LNCAP (cell line): ENCODE data around the gene MEGF11.

ENCODE experiments used
- CTCF ChIP-seq: fragments of 450-650 bp; IDR thresholded peaks from 2 replicates; pipeline ENCODE4 v1.5.1; 2017; ENCODE audit warnings: mild to moderate bottlenecking

MEGF11 gene

GRCh38 chr15:66196602-66197001, 56.9 kb downstream of the MEGF11 start:
- no peak for TF ChIP-seq CTCF

DNA sequence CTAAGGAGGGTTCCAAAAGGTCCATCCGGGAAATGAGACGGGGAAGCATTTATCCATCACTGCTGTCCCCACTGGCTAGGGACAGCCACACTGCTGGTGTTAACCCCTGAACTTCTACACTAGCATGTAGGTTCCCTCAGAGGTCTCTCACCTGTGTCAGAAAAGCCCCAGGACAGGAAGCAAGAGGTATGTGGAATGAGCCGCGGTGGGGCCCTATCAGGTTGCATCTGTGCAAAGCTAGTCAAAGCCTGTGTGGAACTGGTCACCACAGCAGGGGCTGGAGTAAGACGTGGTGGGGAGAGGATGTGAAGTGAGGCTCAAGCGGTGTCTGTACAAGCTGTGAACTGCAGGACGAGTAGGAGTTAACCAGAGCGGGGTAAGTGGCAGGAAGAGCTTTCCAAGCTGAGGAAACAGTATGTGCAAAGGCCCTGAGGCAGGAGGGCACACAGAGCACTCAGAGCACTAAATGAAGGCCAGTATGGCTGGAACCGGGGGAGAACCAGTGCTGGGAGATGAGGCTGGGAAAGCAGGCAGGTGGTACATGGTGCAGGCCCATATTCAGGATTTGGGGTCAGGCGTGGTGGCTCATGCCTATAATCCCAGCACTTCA, 57.8 kb downstream of the MEGF11 start:
- no peak for TF ChIP-seq CTCF

DNA sequence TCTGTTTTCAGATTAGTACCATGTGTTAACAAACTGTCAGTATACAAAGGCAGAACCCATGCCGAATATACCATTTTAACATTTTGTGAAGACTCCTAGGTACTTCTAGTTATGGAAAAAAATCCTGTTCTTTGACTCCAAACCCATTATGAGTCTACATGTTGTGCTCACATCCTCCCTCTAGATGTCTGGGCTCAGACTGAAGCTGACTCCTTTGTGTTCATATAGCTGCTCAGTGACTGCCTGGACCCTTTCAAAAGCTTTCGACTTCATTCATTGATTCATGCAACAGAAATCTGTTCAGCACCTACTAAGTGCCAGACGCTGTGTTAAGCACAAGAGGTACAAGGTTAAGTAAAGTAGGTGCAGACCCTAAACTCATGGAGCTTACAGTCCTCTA, 60.5 kb downstream of the MEGF11 start:
- TF ChIP-seq CTCF, result no peak

GRCh38 chr15:66190746-66191145, 62.8 kb downstream of the MEGF11 start:
- TF ChIP-seq CTCF, result no peak

DNA sequence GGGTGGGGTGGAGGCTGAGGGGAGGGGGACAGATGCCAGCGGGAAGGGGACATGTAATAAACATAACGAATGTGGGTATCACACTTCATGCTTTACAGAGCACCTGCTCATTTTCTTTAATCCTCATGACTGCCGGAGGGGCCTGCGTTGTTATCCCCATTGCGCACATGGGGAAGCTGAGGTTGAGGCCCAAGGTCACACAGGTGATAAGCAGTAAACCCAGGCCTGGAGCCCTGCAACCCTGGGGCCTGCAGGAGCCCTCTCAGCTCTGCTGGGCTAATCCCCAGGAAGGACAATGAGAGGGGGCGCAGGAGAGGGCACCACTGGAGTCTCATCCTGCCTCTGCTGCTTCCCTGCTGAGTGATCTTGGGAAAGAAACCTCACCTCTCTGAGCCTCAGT, 64.3 kb downstream of the MEGF11 start:
- no peak for TF ChIP-seq CTCF

- no peak for TF ChIP-seq CTCF
Observed at GRCh38 chr15:66188464-66188863, 65.1 kb downstream of the MEGF11 start.

DNA sequence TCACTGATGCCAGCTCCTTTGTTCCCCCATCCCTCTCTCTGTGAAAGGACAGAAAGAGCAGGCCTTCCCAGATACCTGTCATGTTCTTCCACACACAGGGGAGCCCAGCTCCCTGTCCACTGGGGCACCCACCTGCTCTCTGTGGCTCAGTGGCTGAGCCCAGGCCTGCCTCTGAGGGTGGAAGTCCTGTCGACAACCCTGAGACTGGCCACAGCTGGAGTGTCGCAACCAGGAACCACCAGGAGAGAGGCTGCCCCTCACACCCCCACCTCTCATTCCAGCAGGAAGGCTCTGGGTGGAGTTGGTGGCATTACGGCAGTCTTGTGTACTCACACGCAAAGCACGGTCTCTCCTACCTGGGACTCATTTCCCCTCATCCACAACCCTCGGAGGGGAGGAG, 66.3 kb downstream of the MEGF11 start:
- no peak for TF ChIP-seq CTCF
